CD14-positive monocyte (primary cell): ENCODE measurements around the gene APP. TPM values are rescaled to one million over a fixed set of nuclear protein-coding genes. Genes with fewer than 3 reads are reported as not detected.
A peak's percentile ranks its signal among the peaks of the same experiment; 100 is the strongest.
"Not testable (repeated sequence)": the region's sequence is repeated elsewhere in the genome, so short reads cannot be mapped to it uniquely, and the experiment has no call there.

Experiments used
- DNase-seq, 3 donors: peaks; one replicate each; pipeline ENCODE4 v3.0.0-alpha.2; 2011 to 2022
- H2AFZ ChIP-seq: 2 replicates; pipeline ENCODE4 v1.6.0; 2012; ENCODE audit warnings: mild to moderate bottlenecking, low read depth, low read length, inconsistent platforms; ENCODE audit not compliant: insufficient read depth, poor library complexity, severe bottlenecking
- H3K27ac ChIP-seq, 2 donors: 1 replicate in 1 of 2; 2 replicates in 1 of 2; pipeline ENCODE4 v1.5.1; 2012 to 2013; ENCODE audit warnings: low read length in 2 of 2, control low read depth in 1 of 2, inconsistent platforms in 1 of 2, low read depth in 1 of 2, mild to moderate bottlenecking in 1 of 2
- H3K27me3 ChIP-seq, 2 donors: one replicate each; pipeline versions ENCODE4 v1.6.0 to v1.6.1; 2011 to 2013; ENCODE audit warnings: low read length in 2 of 2; ENCODE audit not compliant: control insufficient read depth in 2 of 2, insufficient read depth in 2 of 2
- H3K36me3 ChIP-seq, 2 donors: replicated peaks in 1 of 2; 1 replicate in 1 of 2; 2 replicates in 1 of 2; pipeline versions ENCODE4 v1.5.1 to v1.6.1; 2012 to 2013; ENCODE audit warnings: low read length in 2 of 2, control low read depth in 1 of 2, inconsistent platforms in 1 of 2, mild to moderate bottlenecking in 1 of 2; ENCODE audit not compliant: insufficient read depth in 2 of 2, control insufficient read depth in 1 of 2
- H3K4me1 ChIP-seq, 2 donors: 1 replicate in 1 of 2; 2 replicates in 1 of 2; pipeline versions ENCODE4 v1.5.1 to v1.6.1; 2012 to 2013; ENCODE audit warnings: low read length in 2 of 2, control low read depth in 1 of 2, inconsistent platforms in 1 of 2, mild to moderate bottlenecking in 1 of 2, moderate library complexity in 1 of 2; ENCODE audit not compliant: insufficient read depth in 2 of 2, control insufficient read depth in 1 of 2
- H3K4me2 ChIP-seq: replicated peaks from 2 replicates; pipeline ENCODE3; 2012; ENCODE audit warnings: low read length, moderate library complexity, mild to moderate bottlenecking; ENCODE audit not compliant: poor library complexity, severe bottlenecking; ENCODE audit errors: extremely low read depth
- H3K4me3 ChIP-seq, 3 experiments: fragments of 200-600 bp in 1 of 3; sonication (generic) in 1 of 3; replicated peaks in 1 of 3; 1 replicate in 2 of 3; 2 replicates in 1 of 3; pipeline ENCODE4 v1.5.1; 2011 to 2013; ENCODE audit warnings: low read length in 3 of 3, mild to moderate bottlenecking in 3 of 3, control low read depth in 2 of 3, low read depth in 2 of 3, inconsistent platforms in 1 of 3, moderate library complexity in 1 of 3
- H3K79me2 ChIP-seq: 2 replicates; pipeline ENCODE4 v1.6.0; 2012; ENCODE audit warnings: mild to moderate bottlenecking, control low read depth, inconsistent platforms, low read length, moderate library complexity; ENCODE audit not compliant: insufficient read depth
- H3K9ac ChIP-seq: 2 replicates; pipeline ENCODE4 v1.6.0; 2017; ENCODE audit warnings: low read length, mild to moderate bottlenecking; ENCODE audit not compliant: insufficient read depth, poor library complexity, severe bottlenecking
- H3K9me3 ChIP-seq, 2 donors: replicated peaks in 1 of 2; 1 replicate in 1 of 2; 2 replicates in 1 of 2; pipeline versions ENCODE4 v1.5.1 to v1.6.1; 2012 to 2013; ENCODE audit warnings: low read length in 2 of 2, control low read depth in 1 of 2; ENCODE audit not compliant: control insufficient read depth in 1 of 2, insufficient read depth in 1 of 2
- H4K20me1 ChIP-seq: 2 replicates; pipeline ENCODE4 v1.6.0; 2012; ENCODE audit warnings: mild to moderate bottlenecking, low read length, control low read depth, moderate library complexity; ENCODE audit not compliant: insufficient read depth
- H3K27ac Mint-ChIP-seq, 7 donors: one replicate each; pipeline ENCODE4 v1.8.0; 2020; ENCODE audit warnings: mild to moderate bottlenecking in 7 of 7, mixed read lengths in 7 of 7, moderate library complexity in 6 of 7, inconsistent platforms in 2 of 7
- H3K27me3 Mint-ChIP-seq, 3 donors: one replicate each; pipeline ENCODE4 v1.8.0; 2021 to 2022; ENCODE audit warnings: low read depth in 3 of 3, mild to moderate bottlenecking in 3 of 3, mixed read lengths in 3 of 3, moderate library complexity in 3 of 3, inconsistent platforms in 1 of 3
- H3K36me3 Mint-ChIP-seq, 2 donors: one replicate each; pipeline ENCODE4 v1.8.0; 2020; ENCODE audit warnings: mixed read lengths in 2 of 2, inconsistent platforms in 1 of 2, mild to moderate bottlenecking in 1 of 2
- H3K4me1 Mint-ChIP-seq: one replicate; pipeline ENCODE4 v1.8.0; 2020; ENCODE audit warnings: mild to moderate bottlenecking, mixed read lengths
- H3K4me3 Mint-ChIP-seq, 2 donors: one replicate each; pipeline ENCODE4 v1.8.0; 2020; ENCODE audit warnings: mild to moderate bottlenecking in 2 of 2, mixed read lengths in 2 of 2, moderate library complexity in 1 of 2
- H3K9me3 Mint-ChIP-seq, 7 donors: one replicate each; pipeline ENCODE4 v1.8.0; 2020 to 2022; ENCODE audit warnings: mixed read lengths in 7 of 7, mild to moderate bottlenecking in 6 of 7, moderate library complexity in 6 of 7, inconsistent platforms in 2 of 7
- WGBS: methylation state at CpG from one replicate; pipeline ENCODE4 v1.1.5; 2013; ENCODE audit warnings: missing lambda C conversion rate; ENCODE audit not compliant: insufficient coverage; 5-methylcytosine and 5-hydroxymethylcytosine counted together
- intact Hi-C, 2 donors: fragments of 100-400 bp; cut with micrococcal nuclease; formaldehyde crosslinking; loops; one replicate each; pipeline versions ENCODE4 v1.15.0 to v1.15.1; 2023
- polyA plus RNA-seq, 3 donors: library from polyadenylated mRNA; depleted of rRNA in 1 of 3; unstranded in 2 of 3; stranded (reverse) in 1 of 3; fragments of 300-500 nt in 2 of 3; fragments of >200 nt in 1 of 3; fragmentation: Illumina TruSeq in 2 of 3; gene quantifications; 1 replicate in 2 of 3; 2 replicates in 1 of 3; pipeline ENCODE4 v1.2.3, GENCODE V29; 2012 to 2021
- TF ChIP-seq, protein P1 (sequence below): fragments of 200-600 bp; IDR thresholded peaks from one replicate; pipeline ENCODE4 v1.8.0; 2022; ENCODE audit warnings: antibody characterized with exemption, mild to moderate bottlenecking

The APP gene
- polyA plus RNA-seq, 3 donors, result 28.0 to 118 (median 35.1) TPM

DNA sequence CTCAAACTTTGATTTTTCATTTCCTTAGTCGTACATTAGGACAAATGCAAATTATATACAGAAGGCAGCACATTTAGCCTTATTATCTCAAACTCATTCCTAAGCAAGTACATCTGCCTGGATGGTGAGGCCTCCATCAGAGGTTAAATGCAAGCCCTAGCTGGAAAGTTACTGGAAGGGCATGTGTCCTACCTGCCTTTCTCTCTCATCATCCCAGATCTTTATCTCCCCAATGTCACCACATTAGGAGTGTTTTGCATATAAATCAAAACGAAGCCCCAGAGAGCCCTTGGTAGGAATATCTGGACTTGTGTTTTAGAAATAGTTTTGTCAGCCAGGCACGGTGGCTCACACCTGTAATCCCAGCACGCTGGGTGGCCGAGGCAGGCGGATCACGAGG lies 35.0 kb downstream of the APP start:
- peaks cover 15 to 18% of the 10 kb centered on the region in 2 donors for H3K4me1 ChIP-seq
- intact Hi-C loops, result no loop called here
- TF ChIP-seq, protein P1, sequence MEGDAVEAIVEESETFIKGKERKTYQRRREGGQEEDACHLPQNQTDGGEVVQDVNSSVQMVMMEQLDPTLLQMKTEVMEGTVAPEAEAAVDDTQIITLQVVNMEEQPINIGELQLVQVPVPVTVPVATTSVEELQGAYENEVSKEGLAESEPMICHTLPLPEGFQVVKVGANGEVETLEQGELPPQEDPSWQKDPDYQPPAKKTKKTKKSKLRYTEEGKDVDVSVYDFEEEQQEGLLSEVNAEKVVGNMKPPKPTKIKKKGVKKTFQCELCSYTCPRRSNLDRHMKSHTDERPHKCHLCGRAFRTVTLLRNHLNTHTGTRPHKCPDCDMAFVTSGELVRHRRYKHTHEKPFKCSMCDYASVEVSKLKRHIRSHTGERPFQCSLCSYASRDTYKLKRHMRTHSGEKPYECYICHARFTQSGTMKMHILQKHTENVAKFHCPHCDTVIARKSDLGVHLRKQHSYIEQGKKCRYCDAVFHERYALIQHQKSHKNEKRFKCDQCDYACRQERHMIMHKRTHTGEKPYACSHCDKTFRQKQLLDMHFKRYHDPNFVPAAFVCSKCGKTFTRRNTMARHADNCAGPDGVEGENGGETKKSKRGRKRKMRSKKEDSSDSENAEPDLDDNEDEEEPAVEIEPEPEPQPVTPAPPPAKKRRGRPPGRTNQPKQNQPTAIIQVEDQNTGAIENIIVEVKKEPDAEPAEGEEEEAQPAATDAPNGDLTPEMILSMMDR, result no peak

DNA sequence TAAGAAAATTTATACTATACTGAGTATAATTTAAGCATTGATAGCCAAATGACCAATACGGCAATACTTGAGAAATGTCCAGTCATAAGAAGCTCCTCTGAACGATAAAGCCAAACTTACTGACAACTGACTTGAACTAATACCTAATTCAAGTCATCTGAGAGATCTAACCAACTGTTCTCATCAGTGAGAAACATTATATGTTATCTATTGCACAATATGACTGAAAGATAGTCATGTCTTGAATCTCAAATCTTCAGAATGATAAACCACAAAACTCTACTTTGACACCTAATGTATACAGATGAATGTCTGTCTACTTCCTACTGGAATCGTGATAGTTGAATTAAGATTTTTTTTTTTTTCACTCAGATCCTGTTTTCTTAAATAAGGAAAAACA lies 39.0 kb downstream of the APP start:
- H3K27ac Mint-ChIP-seq, result no peak overlapping the region
- peaks cover 14% of the 10 kb centered on the region for H4K20me1 ChIP-seq
- H3K27ac ChIP-seq, result no peak overlapping the region
- no peaks in the 10 kb centered on the region for H3K9me3 ChIP-seq
- TF ChIP-seq, protein P1, result no peak
- peaks cover 0 to 2% (median 0%) of the 10 kb centered on the region in 7 donors for H3K9me3 Mint-ChIP-seq
- DNase-seq, result no peak
- intact Hi-C loops, result no loop called here
- peaks cover 14% of the 10 kb centered on the region for H3K4me1 Mint-ChIP-seq
- H3K27me3 ChIP-seq, result no peaks in the 10 kb centered on the region
- H3K9ac ChIP-seq, result no peak overlapping the region
- no peaks in the 10 kb centered on the region for H3K36me3 ChIP-seq
- peaks cover 3 to 9% of the 10 kb centered on the region in 2 donors for H3K36me3 Mint-ChIP-seq
- H3K27me3 Mint-ChIP-seq, result peaks cover 0 to 1% (median 0%) of the 10 kb centered on the region in 3 donors
- no CpG with 5 or more reads among the region's 3 CpGs for WGBS
- H3K4me3 ChIP-seq, result no peak overlapping the region
- no peak overlapping the region for H3K4me2 ChIP-seq
- H3K4me1 ChIP-seq, result peaks cover 10% of the 10 kb centered on the region in 2 donors
- no peak overlapping the region for H3K4me3 Mint-ChIP-seq
- no peak overlapping the region for H2AFZ ChIP-seq
- H3K79me2 ChIP-seq, result peaks cover 82% of the 10 kb centered on the region

More for the DNA sequence above, 35.0 kb downstream of the APP start:
- Mint-ChIP-seq H3K36me3 (peaks cover 3 to 4% of the 10 kb centered on the region in 2 donors), H3K4me1 (peaks cover 34% of the 10 kb centered on the region), H3K9me3 (peaks cover 0 to 2% (median 0%) of the 10 kb centered on the region in 7 donors), H3K27me3 (peaks cover 0 to 3% (median 2%) of the 10 kb centered on the region in 3 donors), H3K27ac (peak overlapping the region in 2 of 7 donors; percentile 13 to 40), H3K4me3 (no peak overlapping the region)
- H3K9me3 ChIP-seq, result no peaks in the 10 kb centered on the region
- H3K27ac ChIP-seq, result no peak overlapping the region
- no peak overlapping the region for H3K4me2 ChIP-seq
- DNase-seq, result no peak
- peaks cover 77% of the 10 kb centered on the region for H3K79me2 ChIP-seq
- no peak overlapping the region for H3K4me3 ChIP-seq
- H3K36me3 ChIP-seq, result no peaks in the 10 kb centered on the region
- no peak overlapping the region for H2AFZ ChIP-seq
- H3K9ac ChIP-seq, result no peak overlapping the region
- no peaks in the 10 kb centered on the region for H3K27me3 ChIP-seq
- WGBS, result 96% methylated on average over 5 of the region's 7 CpGs
- peaks cover 28% of the 10 kb centered on the region for H4K20me1 ChIP-seq

DNA sequence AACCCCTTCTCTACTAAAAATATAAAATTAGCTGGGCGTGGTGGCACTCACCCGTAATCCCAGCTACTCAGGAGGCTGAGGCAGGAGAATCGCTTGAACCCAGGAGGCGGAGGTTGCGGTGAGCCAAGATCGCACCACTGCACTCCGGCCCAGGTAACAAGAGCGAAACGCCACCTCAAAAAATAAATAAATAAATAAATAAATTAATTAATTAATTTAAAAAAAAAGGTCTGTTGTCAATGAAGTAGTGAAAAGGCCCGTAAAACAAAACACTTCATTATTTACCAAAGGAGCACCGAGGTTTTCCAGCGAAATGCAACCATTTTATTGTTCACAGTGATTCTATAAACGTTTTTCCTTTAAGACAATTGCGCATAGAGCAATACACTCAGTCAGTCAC lies 39.5 kb downstream of the APP start:
- intact Hi-C loops, DNase-seq, H3K27ac ChIP-seq, H3K9me3 Mint-ChIP-seq, H3K27me3 ChIP-seq, H3K4me3 Mint-ChIP-seq, H3K36me3 ChIP-seq, H3K9me3 ChIP-seq, H3K27me3 Mint-ChIP-seq, H3K36me3 Mint-ChIP-seq, H3K4me2 ChIP-seq, H3K9ac ChIP-seq, H3K4me3 ChIP-seq, H2AFZ ChIP-seq, H3K4me1 ChIP-seq: not testable (repeated sequence)
- Histone ChIP-seq H3K79me2 (peaks cover 82% of the 10 kb centered on the region), H4K20me1 (peaks cover 17% of the 10 kb centered on the region)
- peak overlapping the region in 1 of 7 donors; percentile 90 for H3K27ac Mint-ChIP-seq
- peaks cover 13% of the 10 kb centered on the region for H3K4me1 Mint-ChIP-seq
- no CpG with 5 or more reads among the region's 14 CpGs for WGBS
